Measurements from ENCODE around the gene FKBP2. TPM values are rescaled to one million over a fixed set of nuclear protein-coding genes. Genes with fewer than 3 reads are reported as not detected.

Gene FKBP2
- total RNA-seq, 1 experiment from 2014 or later = 57.2 TPM

DNA sequence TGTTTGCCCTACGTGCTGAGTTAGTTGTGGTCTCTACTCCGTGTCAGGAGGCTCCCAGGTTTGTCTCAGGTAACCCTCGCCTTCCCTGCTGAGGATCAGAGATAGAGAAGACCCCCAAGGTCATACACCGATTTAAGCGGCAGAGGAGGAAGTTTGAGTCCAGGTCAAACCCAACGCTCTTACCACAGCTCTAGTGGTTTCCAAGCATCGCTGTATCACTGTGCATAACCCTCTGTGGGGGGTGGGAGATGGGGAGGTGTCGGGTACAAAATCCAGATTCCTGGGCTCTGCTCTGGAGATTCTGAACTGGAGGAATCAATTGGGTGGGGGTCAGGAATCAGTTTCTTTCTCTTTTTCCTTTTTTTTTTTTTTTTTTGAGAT lies 9.9 kb upstream of the FKBP2 start (continued):
- TF ChIP-seq, protein P1, sequence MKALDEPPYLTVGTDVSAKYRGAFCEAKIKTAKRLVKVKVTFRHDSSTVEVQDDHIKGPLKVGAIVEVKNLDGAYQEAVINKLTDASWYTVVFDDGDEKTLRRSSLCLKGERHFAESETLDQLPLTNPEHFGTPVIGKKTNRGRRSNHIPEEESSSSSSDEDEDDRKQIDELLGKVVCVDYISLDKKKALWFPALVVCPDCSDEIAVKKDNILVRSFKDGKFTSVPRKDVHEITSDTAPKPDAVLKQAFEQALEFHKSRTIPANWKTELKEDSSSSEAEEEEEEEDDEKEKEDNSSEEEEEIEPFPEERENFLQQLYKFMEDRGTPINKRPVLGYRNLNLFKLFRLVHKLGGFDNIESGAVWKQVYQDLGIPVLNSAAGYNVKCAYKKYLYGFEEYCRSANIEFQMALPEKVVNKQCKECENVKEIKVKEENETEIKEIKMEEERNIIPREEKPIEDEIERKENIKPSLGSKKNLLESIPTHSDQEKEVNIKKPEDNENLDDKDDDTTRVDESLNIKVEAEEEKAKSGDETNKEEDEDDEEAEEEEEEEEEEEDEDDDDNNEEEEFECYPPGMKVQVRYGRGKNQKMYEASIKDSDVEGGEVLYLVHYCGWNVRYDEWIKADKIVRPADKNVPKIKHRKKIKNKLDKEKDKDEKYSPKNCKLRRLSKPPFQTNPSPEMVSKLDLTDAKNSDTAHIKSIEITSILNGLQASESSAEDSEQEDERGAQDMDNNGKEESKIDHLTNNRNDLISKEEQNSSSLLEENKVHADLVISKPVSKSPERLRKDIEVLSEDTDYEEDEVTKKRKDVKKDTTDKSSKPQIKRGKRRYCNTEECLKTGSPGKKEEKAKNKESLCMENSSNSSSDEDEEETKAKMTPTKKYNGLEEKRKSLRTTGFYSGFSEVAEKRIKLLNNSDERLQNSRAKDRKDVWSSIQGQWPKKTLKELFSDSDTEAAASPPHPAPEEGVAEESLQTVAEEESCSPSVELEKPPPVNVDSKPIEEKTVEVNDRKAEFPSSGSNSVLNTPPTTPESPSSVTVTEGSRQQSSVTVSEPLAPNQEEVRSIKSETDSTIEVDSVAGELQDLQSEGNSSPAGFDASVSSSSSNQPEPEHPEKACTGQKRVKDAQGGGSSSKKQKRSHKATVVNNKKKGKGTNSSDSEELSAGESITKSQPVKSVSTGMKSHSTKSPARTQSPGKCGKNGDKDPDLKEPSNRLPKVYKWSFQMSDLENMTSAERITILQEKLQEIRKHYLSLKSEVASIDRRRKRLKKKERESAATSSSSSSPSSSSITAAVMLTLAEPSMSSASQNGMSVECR (CRISPR knock-in tag; IDR thresholded peaks at IDR 0.05; ENCODE audit: borderline replicate concordance) = no peak
- TF ChIP-seq, protein P2, sequence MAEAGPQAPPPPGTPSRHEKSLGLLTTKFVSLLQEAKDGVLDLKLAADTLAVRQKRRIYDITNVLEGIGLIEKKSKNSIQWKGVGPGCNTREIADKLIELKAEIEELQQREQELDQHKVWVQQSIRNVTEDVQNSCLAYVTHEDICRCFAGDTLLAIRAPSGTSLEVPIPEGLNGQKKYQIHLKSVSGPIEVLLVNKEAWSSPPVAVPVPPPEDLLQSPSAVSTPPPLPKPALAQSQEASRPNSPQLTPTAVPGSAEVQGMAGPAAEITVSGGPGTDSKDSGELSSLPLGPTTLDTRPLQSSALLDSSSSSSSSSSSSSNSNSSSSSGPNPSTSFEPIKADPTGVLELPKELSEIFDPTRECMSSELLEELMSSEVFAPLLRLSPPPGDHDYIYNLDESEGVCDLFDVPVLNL (CRISPR knock-in tag; IDR thresholded peaks at IDR 0.05; ENCODE audit: borderline replicate concordance, low read depth) = no peak
- TF ChIP-seq, protein P3, sequence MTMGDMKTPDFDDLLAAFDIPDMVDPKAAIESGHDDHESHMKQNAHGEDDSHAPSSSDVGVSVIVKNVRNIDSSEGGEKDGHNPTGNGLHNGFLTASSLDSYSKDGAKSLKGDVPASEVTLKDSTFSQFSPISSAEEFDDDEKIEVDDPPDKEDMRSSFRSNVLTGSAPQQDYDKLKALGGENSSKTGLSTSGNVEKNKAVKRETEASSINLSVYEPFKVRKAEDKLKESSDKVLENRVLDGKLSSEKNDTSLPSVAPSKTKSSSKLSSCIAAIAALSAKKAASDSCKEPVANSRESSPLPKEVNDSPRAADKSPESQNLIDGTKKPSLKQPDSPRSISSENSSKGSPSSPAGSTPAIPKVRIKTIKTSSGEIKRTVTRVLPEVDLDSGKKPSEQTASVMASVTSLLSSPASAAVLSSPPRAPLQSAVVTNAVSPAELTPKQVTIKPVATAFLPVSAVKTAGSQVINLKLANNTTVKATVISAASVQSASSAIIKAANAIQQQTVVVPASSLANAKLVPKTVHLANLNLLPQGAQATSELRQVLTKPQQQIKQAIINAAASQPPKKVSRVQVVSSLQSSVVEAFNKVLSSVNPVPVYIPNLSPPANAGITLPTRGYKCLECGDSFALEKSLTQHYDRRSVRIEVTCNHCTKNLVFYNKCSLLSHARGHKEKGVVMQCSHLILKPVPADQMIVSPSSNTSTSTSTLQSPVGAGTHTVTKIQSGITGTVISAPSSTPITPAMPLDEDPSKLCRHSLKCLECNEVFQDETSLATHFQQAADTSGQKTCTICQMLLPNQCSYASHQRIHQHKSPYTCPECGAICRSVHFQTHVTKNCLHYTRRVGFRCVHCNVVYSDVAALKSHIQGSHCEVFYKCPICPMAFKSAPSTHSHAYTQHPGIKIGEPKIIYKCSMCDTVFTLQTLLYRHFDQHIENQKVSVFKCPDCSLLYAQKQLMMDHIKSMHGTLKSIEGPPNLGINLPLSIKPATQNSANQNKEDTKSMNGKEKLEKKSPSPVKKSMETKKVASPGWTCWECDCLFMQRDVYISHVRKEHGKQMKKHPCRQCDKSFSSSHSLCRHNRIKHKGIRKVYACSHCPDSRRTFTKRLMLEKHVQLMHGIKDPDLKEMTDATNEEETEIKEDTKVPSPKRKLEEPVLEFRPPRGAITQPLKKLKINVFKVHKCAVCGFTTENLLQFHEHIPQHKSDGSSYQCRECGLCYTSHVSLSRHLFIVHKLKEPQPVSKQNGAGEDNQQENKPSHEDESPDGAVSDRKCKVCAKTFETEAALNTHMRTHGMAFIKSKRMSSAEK (CRISPR knock-in tag; IDR thresholded peaks at IDR 0.05; ENCODE audit: borderline replicate concordance) = no peak
- TF ChIP-seq, protein P4, sequence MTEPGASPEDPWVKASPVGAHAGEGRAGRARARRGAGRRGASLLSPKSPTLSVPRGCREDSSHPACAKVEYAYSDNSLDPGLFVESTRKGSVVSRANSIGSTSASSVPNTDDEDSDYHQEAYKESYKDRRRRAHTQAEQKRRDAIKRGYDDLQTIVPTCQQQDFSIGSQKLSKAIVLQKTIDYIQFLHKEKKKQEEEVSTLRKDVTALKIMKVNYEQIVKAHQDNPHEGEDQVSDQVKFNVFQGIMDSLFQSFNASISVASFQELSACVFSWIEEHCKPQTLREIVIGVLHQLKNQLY (CRISPR knock-in tag; IDR thresholded peaks at IDR 0.05) = no peak
- TF ChIP-seq, protein P5, sequence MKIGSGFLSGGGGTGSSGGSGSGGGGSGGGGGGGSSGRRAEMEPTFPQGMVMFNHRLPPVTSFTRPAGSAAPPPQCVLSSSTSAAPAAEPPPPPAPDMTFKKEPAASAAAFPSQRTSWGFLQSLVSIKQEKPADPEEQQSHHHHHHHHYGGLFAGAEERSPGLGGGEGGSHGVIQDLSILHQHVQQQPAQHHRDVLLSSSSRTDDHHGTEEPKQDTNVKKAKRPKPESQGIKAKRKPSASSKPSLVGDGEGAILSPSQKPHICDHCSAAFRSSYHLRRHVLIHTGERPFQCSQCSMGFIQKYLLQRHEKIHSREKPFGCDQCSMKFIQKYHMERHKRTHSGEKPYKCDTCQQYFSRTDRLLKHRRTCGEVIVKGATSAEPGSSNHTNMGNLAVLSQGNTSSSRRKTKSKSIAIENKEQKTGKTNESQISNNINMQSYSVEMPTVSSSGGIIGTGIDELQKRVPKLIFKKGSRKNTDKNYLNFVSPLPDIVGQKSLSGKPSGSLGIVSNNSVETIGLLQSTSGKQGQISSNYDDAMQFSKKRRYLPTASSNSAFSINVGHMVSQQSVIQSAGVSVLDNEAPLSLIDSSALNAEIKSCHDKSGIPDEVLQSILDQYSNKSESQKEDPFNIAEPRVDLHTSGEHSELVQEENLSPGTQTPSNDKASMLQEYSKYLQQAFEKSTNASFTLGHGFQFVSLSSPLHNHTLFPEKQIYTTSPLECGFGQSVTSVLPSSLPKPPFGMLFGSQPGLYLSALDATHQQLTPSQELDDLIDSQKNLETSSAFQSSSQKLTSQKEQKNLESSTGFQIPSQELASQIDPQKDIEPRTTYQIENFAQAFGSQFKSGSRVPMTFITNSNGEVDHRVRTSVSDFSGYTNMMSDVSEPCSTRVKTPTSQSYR (CRISPR knock-in tag; IDR thresholded peaks at IDR 0.05) = no peak
- TF ChIP-seq, protein P6, sequence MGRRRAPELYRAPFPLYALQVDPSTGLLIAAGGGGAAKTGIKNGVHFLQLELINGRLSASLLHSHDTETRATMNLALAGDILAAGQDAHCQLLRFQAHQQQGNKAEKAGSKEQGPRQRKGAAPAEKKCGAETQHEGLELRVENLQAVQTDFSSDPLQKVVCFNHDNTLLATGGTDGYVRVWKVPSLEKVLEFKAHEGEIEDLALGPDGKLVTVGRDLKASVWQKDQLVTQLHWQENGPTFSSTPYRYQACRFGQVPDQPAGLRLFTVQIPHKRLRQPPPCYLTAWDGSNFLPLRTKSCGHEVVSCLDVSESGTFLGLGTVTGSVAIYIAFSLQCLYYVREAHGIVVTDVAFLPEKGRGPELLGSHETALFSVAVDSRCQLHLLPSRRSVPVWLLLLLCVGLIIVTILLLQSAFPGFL (CRISPR knock-in tag; IDR thresholded peaks at IDR 0.05; ENCODE audit: borderline replicate concordance) = no peak
- no peak for TF ChIP-seq JAZF1 (CRISPR knock-in tag; IDR thresholded peaks at IDR 0.05)

DNA sequence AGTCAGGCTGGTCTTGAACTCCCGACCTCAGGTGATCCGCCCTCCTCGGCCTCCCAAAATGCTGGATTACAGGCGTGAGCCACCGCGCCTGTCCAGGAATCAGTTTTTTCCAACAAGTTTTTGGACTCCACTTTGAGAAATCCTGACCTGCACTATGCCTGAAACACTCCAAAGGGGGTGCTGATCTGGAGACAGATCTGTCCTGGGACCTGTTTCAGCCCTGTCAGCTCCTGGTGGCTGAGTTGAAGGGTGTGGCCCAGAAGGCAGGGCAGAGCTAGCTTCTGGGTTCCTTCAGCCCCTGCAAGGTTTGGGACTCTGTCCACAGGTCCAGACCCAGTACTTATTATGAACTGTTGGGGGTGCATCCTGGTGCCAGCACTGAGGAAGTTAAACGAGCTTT lies 9.3 kb upstream of the FKBP2 start:
- ChIA-PET POLR2A (interaction anchor here (0.7 to 1.5 kb wide), 3 partner anchors 10 to 72 kb away, joined by 3 to 7 read pairs (median 4); partner anchors contain the start of gene FKBP2), CTCF (interaction anchor here (1.5 to 2.8 kb wide), 3 partner anchors 16 to 27 kb away, joined by 3 to 25 read pairs (median 12); partner anchors contain the start of gene PLCB3)
- Mint-ChIP-seq H3K27me3 (ENCODE audit: low read depth) (peaks cover 16% of the 10 kb centered on the region), H3K4me1 (peaks cover 37% of the 10 kb centered on the region), H3K27ac (no peak overlapping the region), H3K9me3 (no peaks in the 10 kb centered on the region), H3K36me3 (peaks cover 3% of the 10 kb centered on the region; the same call in 1 of the 2 replicates), H3K4me3 (peak overlapping the region; percentile 82)
- DNase-seq (ENCODE audit: low spot score) (no peak), ATAC-seq (no peak)
- TF ChIP-seq JAZF1 (CRISPR knock-in tag; IDR thresholded peaks at IDR 0.05) (no peak), NFE2L1 (CRISPR knock-in tag; IDR thresholded peaks at IDR 0.05) (no peak), RORB (CRISPR knock-in tag; IDR thresholded peaks at IDR 0.05) (no peak), FOXJ3 (CRISPR knock-in tag; IDR thresholded peaks at IDR 0.05; ENCODE audit: borderline replicate concordance) (no peak)
- TF ChIP-seq, protein P7, sequence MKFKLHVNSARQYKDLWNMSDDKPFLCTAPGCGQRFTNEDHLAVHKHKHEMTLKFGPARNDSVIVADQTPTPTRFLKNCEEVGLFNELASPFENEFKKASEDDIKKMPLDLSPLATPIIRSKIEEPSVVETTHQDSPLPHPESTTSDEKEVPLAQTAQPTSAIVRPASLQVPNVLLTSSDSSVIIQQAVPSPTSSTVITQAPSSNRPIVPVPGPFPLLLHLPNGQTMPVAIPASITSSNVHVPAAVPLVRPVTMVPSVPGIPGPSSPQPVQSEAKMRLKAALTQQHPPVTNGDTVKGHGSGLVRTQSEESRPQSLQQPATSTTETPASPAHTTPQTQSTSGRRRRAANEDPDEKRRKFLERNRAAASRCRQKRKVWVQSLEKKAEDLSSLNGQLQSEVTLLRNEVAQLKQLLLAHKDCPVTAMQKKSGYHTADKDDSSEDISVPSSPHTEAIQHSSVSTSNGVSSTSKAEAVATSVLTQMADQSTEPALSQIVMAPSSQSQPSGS (CRISPR knock-in tag; IDR thresholded peaks at IDR 0.05; ENCODE audit: borderline replicate concordance, low read depth) = no peak
- TF ChIP-seq, protein P8, sequence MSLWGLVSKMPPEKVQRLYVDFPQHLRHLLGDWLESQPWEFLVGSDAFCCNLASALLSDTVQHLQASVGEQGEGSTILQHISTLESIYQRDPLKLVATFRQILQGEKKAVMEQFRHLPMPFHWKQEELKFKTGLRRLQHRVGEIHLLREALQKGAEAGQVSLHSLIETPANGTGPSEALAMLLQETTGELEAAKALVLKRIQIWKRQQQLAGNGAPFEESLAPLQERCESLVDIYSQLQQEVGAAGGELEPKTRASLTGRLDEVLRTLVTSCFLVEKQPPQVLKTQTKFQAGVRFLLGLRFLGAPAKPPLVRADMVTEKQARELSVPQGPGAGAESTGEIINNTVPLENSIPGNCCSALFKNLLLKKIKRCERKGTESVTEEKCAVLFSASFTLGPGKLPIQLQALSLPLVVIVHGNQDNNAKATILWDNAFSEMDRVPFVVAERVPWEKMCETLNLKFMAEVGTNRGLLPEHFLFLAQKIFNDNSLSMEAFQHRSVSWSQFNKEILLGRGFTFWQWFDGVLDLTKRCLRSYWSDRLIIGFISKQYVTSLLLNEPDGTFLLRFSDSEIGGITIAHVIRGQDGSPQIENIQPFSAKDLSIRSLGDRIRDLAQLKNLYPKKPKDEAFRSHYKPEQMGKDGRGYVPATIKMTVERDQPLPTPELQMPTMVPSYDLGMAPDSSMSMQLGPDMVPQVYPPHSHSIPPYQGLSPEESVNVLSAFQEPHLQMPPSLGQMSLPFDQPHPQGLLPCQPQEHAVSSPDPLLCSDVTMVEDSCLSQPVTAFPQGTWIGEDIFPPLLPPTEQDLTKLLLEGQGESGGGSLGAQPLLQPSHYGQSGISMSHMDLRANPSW (CRISPR knock-in tag; conservative IDR thresholded peaks at IDR 0.05; ENCODE audit: low read depth) = no peak
- TF ChIP-seq, protein P9, sequence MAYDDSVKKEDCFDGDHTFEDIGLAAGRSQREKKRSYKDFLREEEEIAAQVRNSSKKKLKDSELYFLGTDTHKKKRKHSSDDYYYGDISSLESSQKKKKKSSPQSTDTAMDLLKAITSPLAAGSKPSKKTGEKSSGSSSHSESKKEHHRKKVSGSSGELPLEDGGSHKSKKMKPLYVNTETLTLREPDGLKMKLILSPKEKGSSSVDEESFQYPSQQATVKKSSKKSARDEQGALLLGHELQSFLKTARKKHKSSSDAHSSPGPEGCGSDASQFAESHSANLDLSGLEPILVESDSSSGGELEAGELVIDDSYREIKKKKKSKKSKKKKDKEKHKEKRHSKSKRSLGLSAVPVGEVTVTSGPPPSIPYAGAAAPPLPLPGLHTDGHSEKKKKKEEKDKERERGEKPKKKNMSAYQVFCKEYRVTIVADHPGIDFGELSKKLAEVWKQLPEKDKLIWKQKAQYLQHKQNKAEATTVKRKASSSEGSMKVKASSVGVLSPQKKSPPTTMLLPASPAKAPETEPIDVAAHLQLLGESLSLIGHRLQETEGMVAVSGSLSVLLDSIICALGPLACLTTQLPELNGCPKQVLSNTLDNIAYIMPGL (CRISPR knock-in tag; IDR thresholded peaks at IDR 0.05) = no peak

Measured in WTC11 (cell line).